Activated CD8-positive, alpha-beta memory T cell treated with anti-CD3 and anti-CD28 coated beads for 48 hours (primary cell): ENCODE measurements around the gene TGFB3.
A peak's percentile ranks its signal among the peaks of the same experiment; 100 is the strongest.

Source experiments
- DNase-seq, 3 experiments: peaks; one replicate each; pipeline ENCODE4 v3.0.0-alpha.2; 2020; ENCODE audit warnings: low read depth in 2 of 3, low spot score in 2 of 3

The TGFB3 gene

DNA sequence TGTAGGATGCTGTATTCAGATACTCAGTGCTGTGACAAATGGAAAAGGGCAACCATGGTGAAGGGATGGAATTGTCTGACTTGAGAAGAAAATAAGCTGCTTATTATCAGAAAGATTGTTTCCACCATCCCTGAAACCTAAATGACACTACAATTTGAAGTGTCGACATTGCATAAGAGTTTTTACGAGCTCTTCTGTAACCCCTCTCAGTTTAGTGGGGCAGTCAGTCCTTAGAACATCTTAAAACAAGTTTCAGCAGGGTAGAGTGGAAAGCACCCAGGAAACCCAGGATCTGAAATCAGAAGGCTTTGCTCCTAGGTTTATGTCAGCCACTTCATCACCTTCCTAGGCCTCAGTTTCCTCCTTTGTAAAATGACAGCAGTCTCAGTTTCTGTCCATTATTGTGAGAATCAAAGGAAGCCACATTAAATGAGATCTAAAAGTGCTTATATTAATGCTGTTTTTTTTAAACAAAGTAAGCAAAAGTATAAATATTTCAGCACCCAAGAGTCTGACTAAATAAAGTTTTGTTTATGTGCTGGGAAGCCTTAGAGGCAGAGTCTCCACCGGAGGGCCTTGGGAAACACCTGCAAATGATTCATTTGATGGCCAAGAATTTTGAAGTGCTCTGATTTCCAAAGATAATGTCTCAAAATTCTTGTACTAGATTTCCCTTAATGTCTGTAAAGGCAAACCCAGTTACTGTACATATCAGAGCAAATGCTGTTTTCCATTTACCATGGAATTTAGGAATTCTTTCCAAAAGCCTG is 5.6 kb upstream of the TGFB3 start:
- no peak for DNase-seq

GRCh38 chr14:75986439-75986765 is 4.6 kb upstream of the TGFB3 start:
- no peak for DNase-seq

- DNase-seq, result peak; percentile 68 to 89 (median 83)
These were observed 4.0 kb upstream of the TGFB3 start, which contains the start of gene IFT43 for GRCh38 chr14:75985618-75986438. Gene IFT43, plus strand, starts transcription at chr14:75985763. Its CDS starts 24 bp downstream, at chr14:75985787.

DNA sequence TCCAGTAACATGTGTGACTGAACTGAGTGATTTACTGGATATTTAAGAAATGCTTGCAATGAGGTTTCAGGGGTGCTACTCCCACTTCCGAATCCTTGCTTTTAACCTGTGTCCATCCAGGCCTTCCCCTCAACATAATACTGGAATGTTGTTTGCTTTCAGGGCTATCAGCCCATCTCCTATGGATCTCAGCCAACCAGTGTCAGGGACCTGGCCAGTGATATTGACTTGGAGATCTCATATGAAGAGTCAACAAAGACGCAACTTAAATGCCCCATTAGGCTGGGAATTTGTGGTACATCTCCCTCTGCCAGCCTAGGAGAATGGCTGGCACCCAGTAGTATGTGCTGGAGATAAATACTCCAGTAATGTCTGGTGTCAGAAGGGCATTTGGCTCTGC is 2.9 kb upstream of the TGFB3 start:
- DNase-seq, result no peak

DNA sequence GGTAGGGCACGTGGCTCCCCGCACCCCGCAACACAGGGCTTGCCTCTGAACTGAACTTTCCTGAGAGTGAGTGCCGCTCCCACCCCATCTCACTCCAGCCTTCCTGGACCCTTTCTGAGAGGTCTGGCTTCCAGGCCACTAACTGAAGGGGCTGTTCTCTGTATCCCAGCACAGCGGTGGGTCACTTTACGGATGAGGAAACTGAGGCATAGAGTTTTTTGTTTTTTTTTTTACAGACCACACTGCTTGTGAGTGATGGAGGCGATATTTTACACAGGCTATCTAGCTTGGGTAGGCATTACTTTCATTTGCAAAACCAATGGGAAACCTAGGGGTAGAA is 1.2 kb upstream of the TGFB3 start:
- DNase-seq, result no peak

GRCh38 chr14:75982266-75983018 is 647 bp upstream of the TGFB3 start:
- DNase-seq, result peak in 2 of 3 experiments; percentile 54 to 55

GRCh38 chr14:75980856-75981255 is 939 bp downstream of the TGFB3 start:
- no peak for DNase-seq

- no peak for DNase-seq
These were observed 1.9 kb downstream of the TGFB3 start for GRCh38 chr14:75979648-75980565.

DNA sequence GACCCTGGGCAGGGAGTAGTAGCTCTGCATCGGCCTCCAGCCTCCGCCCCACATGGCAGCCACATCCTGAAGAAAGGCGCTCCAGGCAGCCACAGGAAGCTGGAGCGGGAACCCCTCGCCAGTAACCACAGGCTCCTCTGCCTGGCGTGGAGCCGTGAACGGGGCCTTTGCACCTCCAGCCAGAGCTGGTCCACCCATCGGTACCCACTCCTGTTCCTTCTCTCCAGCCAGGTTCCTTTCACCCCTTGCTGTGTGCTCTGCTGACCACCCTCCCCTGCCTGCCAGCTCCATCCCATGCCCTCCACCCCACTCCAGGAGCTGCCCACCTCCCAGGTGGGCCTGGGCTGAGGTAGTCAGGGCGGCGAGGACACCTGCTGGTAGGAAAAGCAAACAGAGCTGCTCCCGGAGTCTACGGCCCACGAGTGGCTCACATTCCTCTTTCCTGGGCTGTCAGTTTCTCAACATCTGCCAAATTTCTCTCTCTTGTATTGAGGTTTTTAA is 2.7 kb downstream of the TGFB3 start:
- no peak for DNase-seq

DNA sequence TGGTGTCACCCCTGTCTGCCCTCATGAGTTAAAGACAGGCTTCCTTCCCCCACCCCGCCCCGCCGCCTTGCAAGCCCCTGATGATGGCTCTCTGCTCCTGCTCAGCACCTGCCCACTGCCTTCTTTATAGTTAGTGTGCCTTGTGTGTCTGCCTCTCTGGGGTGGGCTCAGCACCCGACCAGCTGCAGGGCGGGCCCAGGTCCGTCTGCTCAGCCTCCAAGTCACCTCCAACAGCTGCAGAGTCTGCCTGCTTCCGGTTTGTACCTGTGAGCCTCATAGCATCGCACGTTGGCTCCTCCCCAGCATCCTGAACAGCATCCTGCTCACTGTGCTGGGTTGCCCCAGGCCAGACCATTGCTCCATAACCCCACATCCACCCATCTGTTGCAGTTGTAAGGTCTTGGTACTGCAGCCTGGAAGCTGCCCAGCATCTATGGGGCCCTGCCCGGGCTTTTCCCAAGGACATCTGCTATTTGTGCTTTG is 3.5 kb downstream of the TGFB3 start:
- DNase-seq, result no peak

- DNase-seq, result no peak
These were observed 4.2 kb downstream of the TGFB3 start for GRCh38 chr14:75977582-75977943.

DNA sequence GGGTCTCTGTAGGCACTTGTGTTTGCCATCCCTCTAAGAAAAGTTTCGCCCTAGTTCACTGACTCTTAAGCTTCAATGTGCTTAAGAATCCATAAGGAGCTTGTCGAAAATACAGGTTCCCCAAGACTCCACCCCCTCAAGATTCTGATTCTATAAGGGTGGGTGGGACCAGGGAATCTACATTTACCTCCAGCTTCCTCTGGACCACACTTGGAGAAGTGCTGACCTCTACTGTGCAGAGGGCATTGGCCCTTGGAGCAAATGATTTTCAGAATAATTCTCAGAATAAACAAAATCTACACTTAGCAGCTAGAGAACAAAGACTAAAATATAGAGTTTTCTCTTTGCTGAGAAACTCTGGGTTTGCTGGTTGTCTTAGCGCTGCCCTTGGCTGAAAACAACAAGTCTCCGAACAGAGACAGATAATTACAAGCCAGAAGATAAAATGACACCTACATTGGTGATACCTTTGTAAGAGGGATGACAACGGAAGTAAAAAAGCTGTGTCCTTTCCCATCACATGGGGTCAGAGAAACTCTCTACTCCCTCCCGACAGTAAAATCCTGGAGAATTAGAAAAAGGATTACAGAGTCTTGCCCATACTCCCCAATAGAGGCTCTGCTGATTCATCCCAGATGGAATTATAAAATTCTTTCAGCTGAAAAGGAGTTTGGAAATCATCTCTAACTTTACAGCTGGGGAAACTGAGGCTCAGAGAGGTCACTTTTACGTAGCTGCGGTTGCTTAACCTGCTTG is 4.8 kb downstream of the TGFB3 start:
- no peak for DNase-seq

GRCh38 chr14:75972801-75973421 is 8.9 kb downstream of the TGFB3 start:
- no peak for DNase-seq

DNA sequence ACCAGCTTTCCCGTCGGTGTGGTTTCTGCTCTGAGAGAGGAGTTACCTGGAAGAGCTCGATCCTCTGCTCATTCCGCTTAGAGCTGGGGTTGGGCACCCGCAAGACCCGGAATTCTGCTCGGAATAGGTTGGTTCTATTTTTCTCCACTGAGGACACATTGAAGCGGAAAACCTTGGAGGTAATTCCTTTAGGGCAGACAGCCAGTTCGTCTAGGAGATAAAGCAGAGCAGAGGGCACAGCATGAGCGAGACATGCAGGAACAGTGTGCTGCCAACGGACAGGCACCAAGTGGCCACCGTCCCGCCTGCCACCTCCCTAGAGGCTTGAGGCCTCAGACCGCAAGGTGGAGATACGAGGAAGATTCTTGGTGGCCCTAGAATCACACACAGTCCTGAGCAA is 10.3 kb downstream of the TGFB3 start:
- no peak for DNase-seq

GRCh38 chr14:75970989-75971388 is 10.8 kb downstream of the TGFB3 start:
- DNase-seq, result no peak

DNA sequence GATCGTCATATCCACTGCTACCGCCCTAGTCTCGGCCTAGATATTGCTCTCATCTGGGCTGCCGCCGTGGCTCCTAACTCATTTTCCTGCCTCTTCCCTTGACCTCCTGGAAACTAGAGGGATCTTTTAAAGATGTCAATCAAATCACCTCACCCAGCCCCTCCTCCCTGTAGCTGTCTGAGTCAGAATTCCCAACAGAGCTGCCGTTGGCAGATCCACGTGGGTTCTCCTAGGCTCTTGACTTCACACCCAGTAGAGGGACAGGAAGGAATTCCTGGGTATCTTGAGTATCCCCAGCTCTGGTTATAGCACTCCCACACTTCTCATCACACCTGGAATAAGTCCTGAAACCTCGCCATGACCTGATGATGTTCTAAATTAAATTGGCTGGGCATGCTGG is 11.9 kb downstream of the TGFB3 start:
- no peak for DNase-seq

- no peak for DNase-seq
These were observed 12.7 kb downstream of the TGFB3 start for GRCh38 chr14:75969126-75969525.

- no peak for DNase-seq
These were observed 13.3 kb downstream of the TGFB3 start for GRCh38 chr14:75968456-75968855.

- no peak for DNase-seq
These were observed 13.9 kb downstream of the TGFB3 start for GRCh38 chr14:75967866-75968265.
